Smooth muscle cell of trachea (primary cell): ENCODE data around the gene FAF1. TPM values are rescaled to one million over a fixed set of nuclear protein-coding genes. Genes with fewer than 3 reads are reported as not detected.

Experiments
- total RNA-seq: library from RNA; depleted of rRNA; stranded (reverse); fragments of >200 nt; gene quantifications from 2 replicates; pipeline ENCODE4 v1.2.1, GENCODE V29; 2014

FAF1 gene
- total RNA-seq, result 32.4 and 84.1 TPM in 2 replicates

GRCh38 chr1:50959913-50960844, at the start of gene FAF1:
Gene FAF1 (minus strand): TSS chr1:50960267. CDS start chr1:50959811, 456 bp downstream.

GRCh38 chr1:50969611-50970508, 9.8 kb upstream of the FAF1 start, which contains the start of gene CDKN2C:
Gene CDKN2C (plus strand): TSS chr1:50970245. CDS start chr1:50970369, 124 bp downstream.

GRCh38 chr1:50422946-50423669, 537.0 kb downstream of the FAF1 start, which contains the start of gene DMRTA2:
Gene DMRTA2 (minus strand): TSS chr1:50423443. CDS start chr1:50421536, 1,907 bp downstream.

Other genes starting within 250 kb of the FAF1 start
- 16.7 and 78.5 TPM in 2 replicates for gene CDKN2C, start 10.0 kb upstream of the FAF1 start, total RNA-seq
- not detected in 2 replicates for gene C1orf185, start 142.0 kb upstream of the FAF1 start, total RNA-seq